ENCODE results near the gene SLC2A9.

Gene SLC2A9

GRCh38 chr4:9921326-9921725 lies 100.0 kb downstream of the SLC2A9 start:
- ATAC-seq, result no peak
- TF ChIP-seq SNAI2 (CRISPR knock-in tag; IDR thresholded peaks at IDR 0.05) (no peak), ZNF70 (CRISPR knock-in tag; IDR thresholded peaks at IDR 0.05) (no peak), BACH2 (CRISPR knock-in tag; IDR thresholded peaks at IDR 0.05; ENCODE audit: borderline replicate concordance) (no peak), TSHZ2 (CRISPR knock-in tag; IDR thresholded peaks at IDR 0.05) (no peak), ZNF8 (CRISPR knock-in tag; IDR thresholded peaks at IDR 0.05) (no peak), ZFP30 (CRISPR knock-in tag; IDR thresholded peaks at IDR 0.05) (no peak)

- TF ChIP-seq PATZ1 (CRISPR knock-in tag; IDR thresholded peaks at IDR 0.05; ENCODE audit: borderline replicate concordance) (no peak), TSHZ2 (CRISPR knock-in tag; IDR thresholded peaks at IDR 0.05) (no peak), CSDC2 (CRISPR knock-in tag; IDR thresholded peaks at IDR 0.05) (no peak), ISL1 (CRISPR knock-in tag; IDR thresholded peaks at IDR 0.05) (no peak), ZNF565 (CRISPR knock-in tag; conservative IDR thresholded peaks at IDR 0.05; ENCODE audit: low read depth) (no peak), ZFP3 (CRISPR knock-in tag; IDR thresholded peaks at IDR 0.05) (no peak), ZNF8 (CRISPR knock-in tag; IDR thresholded peaks at IDR 0.05) (no peak)
- TF ChIP-seq, protein P1, sequence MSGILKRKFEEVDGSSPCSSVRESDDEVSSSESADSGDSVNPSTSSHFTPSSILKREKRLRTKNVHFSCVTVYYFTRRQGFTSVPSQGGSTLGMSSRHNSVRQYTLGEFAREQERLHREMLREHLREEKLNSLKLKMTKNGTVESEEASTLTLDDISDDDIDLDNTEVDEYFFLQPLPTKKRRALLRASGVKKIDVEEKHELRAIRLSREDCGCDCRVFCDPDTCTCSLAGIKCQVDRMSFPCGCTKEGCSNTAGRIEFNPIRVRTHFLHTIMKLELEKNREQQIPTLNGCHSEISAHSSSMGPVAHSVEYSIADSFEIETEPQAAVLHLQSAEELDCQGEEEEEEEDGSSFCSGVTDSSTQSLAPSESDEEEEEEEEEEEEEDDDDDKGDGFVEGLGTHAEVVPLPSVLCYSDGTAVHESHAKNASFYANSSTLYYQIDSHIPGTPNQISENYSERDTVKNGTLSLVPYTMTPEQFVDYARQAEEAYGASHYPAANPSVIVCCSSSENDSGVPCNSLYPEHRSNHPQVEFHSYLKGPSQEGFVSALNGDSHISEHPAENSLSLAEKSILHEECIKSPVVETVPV (CRISPR knock-in tag; IDR thresholded peaks at IDR 0.05), result no peak
- TF ChIP-seq, protein P2, sequence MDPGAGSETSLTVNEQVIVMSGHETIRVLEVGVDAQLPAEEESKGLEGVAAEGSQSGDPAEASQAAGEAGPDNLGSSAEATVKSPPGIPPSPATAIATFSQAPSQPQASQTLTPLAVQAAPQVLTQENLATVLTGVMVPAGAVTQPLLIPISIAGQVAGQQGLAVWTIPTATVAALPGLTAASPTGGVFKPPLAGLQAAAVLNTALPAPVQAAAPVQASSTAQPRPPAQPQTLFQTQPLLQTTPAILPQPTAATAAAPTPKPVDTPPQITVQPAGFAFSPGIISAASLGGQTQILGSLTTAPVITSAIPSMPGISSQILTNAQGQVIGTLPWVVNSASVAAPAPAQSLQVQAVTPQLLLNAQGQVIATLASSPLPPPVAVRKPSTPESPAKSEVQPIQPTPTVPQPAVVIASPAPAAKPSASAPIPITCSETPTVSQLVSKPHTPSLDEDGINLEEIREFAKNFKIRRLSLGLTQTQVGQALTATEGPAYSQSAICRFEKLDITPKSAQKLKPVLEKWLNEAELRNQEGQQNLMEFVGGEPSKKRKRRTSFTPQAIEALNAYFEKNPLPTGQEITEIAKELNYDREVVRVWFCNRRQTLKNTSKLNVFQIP (CRISPR knock-in tag; IDR thresholded peaks at IDR 0.05; ENCODE audit: borderline replicate concordance, low read depth), result no peak
- no peak for ATAC-seq
Measured at GRCh38 chr4:9920029-9920428, 101.3 kb downstream of the SLC2A9 start.

DNA sequence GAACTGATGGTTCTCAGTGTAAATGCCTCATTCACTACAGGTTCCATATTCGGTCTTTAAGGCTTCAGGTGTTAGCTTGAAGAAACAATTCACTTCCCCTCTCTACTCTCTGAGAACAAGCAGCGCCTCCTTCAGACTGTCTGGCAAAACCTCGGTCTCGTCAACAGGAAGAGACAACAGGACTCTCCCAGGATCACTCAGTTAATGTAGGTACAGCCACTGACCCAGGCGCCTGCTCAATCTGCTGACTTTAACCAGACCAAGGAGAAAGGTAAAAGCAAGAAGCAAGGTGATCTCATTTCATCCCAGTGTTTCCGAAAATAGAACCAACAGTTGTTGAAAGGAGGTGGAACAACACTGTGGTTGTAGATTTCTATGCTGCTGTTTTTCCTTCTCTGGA lies 102.2 kb downstream of the SLC2A9 start:
- no peak for ATAC-seq
- TF ChIP-seq, protein P1 (CRISPR knock-in tag; IDR thresholded peaks at IDR 0.05), result no peak
- TF ChIP-seq PPARA (CRISPR knock-in tag; IDR thresholded peaks at IDR 0.05; ENCODE audit: borderline replicate concordance), result no peak
- no peak for TF ChIP-seq ZNF70 (CRISPR knock-in tag; IDR thresholded peaks at IDR 0.05)
- no peak for TF ChIP-seq ZNF565 (CRISPR knock-in tag; conservative IDR thresholded peaks at IDR 0.05; ENCODE audit: low read depth)
- TF ChIP-seq CSDC2 (CRISPR knock-in tag; IDR thresholded peaks at IDR 0.05), result no peak
- no peak for TF ChIP-seq ZNF8 (CRISPR knock-in tag; IDR thresholded peaks at IDR 0.05)
- no peak for TF ChIP-seq ARNTL (CRISPR knock-in tag; IDR thresholded peaks at IDR 0.05; ENCODE audit: borderline replicate concordance, low read depth)
- no peak for TF ChIP-seq ZFP30 (CRISPR knock-in tag; IDR thresholded peaks at IDR 0.05)
- TF ChIP-seq, protein P2 (CRISPR knock-in tag; IDR thresholded peaks at IDR 0.05; ENCODE audit: borderline replicate concordance, low read depth), result no peak
- TF ChIP-seq TSHZ2 (CRISPR knock-in tag; IDR thresholded peaks at IDR 0.05), result no peak
